ENCODE measurements around the gene PUSL1. TPM values are rescaled to one million over a fixed set of nuclear protein-coding genes. Genes with fewer than 3 reads are reported as not detected.

The PUSL1 gene
- total RNA-seq, 2 experiments from 2014 or later: 31.7 to 34.2 TPM

DNA sequence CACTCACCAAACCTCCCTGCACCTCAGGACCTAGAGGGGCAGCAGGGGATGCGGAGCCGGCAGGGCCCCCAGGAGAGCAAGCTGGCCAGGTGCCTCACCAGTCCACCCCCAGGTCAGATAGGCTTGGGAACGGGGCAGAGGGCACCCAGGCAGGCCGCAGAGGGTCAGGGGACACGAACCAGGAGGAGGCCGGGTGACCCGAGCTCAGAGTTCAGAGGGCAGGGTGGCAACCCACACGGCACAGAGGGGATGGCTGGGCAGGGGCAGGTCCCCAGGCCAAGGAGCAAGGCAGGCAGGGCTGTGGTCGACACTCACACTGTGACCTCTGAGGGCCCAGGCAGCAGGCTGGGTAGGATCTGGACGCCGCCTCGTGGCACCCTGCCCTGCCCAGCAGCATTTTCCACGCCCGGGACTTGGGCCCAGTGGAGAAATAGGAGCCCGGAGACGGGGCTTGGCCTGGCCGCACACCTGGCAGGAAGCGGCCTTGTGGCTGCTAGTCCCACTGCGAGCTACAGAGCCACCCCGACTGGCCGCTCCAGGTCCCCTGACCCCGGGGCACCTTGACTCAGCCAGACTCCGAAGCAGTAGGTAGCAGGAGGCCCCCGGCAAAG, 35.5 kb downstream of the PUSL1 start:
- CTCF ChIA-PET: interaction anchor here (1.0 kb wide), 1 partner anchor 29 kb away, joined by 4 read pairs; no protein-coding TSS in a partner anchor
- POLR2A ChIA-PET: no interaction called here

DNA sequence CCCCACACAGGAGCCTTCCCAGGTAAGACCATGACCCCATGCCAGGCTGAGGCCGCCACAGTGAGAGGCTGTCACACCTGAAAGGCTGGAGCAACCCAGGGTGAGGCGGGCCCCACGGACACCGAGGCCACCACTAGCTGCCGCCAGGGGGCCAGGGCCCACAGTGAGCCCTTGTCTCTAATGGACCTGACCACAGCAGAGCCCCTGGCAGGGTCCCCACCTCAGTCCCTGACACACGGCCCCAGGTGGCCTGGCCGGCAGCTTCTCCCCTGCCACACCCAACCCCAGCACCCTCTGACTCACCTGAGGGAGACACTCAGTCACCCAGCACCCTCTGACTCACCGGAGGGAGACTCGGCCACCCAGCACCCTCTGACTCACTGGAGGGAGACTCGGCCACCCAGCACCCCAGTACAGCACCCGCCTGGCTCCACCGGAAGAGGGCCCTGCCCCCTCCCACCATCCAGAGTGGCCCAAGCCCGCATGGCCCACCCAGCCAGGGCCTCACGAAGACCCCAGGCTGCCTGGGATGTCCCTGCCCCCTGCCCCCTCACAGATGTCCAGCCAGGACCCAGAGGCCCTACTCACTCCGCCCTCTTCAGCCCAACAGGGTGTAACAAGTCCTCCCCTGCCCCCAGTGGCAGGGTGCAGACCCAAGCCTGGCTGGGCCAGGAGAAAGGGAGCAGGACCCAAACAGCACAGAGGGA, 36.4 kb downstream of the PUSL1 start:
- ChIA-PET CTCF (interaction anchor here (1.0 kb wide), 1 partner anchor 28 kb away, joined by 4 read pairs; no protein-coding TSS in a partner anchor), POLR2A (no interaction called here)

DNA sequence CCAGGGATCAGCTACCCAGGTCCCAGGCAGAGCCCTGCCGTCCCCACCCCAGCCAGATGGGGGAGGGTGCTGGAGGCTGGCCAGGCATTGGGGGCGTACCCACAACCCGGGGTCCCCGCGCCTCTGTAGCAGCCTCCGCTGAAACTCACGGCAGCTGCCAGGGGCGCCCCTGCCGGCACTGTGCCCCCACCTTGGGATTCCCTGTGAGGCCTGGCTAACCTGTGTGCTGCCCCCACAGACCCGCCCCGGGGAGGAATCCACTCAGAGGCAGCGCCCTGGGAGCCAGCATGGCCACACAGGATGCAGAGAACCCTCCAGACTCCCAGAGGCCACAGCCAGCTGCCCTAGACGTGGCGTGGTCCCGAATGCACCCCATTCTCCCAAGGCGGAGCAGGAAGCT, 37.0 kb downstream of the PUSL1 start:
- CTCF ChIA-PET: no interaction called here
- POLR2A ChIA-PET: no interaction called here

DNA sequence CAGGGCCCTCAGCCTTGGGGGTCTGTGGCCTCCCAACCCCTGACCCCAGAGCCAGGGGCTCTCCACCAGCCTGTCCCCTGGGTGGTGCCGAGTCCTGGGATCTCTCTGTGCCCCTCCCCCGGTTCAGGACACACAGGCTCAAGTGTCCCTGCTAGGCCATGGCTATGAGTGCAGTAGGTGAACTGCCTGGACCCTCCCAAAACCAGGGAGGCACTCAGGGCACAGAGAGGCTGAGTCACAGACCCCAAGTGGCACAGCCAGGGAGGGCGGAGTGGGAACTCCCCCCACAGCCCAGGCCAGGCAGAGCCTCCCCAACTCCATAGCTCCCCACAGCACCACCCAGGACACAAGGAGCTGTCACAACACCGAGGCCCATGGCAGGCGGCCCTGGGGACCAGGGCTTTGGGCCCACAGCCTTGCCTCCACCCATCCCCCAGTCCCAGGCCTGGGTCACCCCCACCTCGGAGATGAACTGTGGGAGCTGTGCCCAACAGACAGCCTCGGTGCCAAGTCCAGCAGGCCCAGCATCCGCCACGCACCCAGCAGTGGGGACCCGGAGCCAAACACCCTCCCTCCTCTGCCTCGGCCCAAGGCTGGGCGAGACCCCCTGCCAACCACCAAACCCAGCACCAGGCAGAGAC, 37.6 kb downstream of the PUSL1 start:
- CTCF ChIA-PET: no interaction called here

DNA sequence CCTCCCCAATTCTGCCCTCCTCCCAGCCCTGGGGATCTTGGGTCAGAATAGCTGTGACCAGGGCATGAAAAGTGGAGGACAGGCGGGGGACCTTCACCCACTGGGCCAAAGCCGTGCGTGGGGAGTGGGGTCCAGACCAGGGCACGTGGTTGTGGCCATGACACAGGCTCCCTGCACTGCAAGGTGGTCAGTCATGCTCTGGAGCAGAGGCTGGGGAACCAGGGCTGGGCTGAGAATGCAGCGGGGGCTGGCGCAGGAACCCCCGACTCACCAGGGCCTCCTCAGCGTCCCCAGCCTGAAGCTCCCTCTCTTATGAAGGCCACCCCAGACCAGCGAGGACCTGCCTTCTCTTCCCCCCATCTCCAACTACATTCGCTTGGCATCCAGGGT, 38.1 kb downstream of the PUSL1 start:
- CTCF ChIA-PET: interaction anchor here (1.6 kb wide), 1 partner anchor 224 kb away, joined by 3 read pairs; no protein-coding TSS in a partner anchor
- POLR2A ChIA-PET: no interaction called here

More for the DNA sequence above, 37.6 kb downstream of the PUSL1 start:
- POLR2A ChIA-PET: no interaction called here

DNA sequence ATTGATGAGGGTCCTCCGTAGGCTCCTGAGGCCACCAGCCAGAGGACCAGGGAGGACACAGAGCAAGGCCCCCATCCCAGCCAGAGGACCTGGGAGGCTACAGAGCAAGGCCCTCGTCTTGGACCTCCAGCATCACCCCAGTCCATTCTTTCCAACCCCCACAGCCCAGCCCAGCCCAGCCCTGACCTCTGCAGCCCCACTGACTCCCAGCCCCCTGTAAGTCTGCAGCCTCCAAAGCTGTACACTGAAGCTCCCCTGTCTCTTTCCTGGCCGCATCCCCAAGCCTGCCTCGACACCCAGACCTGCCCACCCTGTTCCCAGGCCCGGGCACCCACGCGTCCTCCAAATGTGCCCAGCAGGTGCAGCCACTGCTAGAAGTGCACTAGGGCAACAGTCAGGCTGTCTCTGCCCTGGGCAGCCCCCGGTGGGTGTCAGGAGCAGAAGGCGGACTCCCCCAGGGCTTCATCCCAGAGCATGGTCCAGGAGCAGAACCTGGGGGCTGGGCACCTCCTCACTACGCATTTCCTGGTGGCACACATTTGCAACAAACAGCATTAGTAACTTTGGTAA, 38.7 kb downstream of the PUSL1 start:
- ChIA-PET CTCF (interaction anchor here (1.0 to 2.1 kb wide), 3 partner anchors 25 to 225 kb away, joined by 3 to 14 read pairs (median 3); partner anchors contain the start of gene CCNL2), POLR2A (interaction anchor here (0.6 kb wide), 1 partner anchor 211 kb away, joined by 6 read pairs; no protein-coding TSS in a partner anchor)

DNA sequence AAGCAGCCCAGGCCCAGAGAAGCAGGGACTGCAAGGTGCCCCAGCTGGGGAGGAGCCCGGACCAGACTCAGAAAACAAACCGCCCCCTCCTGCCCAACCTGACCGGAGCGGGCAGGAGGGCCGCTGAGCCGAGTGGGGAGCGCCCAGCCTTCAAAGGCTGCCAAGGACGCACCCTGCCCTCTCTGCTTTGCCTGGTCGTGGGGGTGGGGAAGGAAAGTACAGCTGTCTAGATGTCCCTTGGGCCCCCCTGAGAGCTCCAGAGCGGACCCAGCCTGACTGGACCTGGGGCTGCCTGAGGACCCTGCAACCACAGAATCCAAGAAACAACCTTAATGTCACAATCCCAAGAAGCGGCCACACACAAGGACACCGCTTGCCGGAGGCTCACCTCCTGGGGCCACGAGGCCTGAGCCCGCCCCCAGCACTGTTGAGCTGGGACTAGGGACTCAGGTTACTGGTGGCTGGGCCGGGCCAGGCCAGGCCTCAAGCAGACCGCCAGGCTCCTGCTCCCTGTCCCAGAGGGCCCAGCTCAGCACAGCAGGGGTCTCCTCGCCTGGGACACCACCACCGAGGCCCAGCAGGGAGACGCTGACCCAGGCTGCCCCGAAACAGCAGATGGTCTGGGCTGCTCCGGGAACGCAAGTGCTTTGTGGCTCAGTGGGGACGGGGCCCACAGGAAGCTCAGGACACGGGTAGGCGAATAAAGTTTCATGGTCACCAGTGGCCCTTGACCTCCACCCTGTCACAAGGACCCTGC, 39.4 kb downstream of the PUSL1 start:
- POLR2A ChIA-PET: interaction anchor here (0.6 to 1.0 kb wide), 2 partner anchors 158 to 210 kb away, joined by 3 to 6 read pairs; no protein-coding TSS in a partner anchor
- CTCF ChIA-PET: interaction anchor here (1.0 to 2.1 kb wide), 5 partner anchors 11 to 226 kb away, joined by 3 to 14 read pairs (median 3); partner anchors contain the start of genes AURKAIP1 and CCNL2

DNA sequence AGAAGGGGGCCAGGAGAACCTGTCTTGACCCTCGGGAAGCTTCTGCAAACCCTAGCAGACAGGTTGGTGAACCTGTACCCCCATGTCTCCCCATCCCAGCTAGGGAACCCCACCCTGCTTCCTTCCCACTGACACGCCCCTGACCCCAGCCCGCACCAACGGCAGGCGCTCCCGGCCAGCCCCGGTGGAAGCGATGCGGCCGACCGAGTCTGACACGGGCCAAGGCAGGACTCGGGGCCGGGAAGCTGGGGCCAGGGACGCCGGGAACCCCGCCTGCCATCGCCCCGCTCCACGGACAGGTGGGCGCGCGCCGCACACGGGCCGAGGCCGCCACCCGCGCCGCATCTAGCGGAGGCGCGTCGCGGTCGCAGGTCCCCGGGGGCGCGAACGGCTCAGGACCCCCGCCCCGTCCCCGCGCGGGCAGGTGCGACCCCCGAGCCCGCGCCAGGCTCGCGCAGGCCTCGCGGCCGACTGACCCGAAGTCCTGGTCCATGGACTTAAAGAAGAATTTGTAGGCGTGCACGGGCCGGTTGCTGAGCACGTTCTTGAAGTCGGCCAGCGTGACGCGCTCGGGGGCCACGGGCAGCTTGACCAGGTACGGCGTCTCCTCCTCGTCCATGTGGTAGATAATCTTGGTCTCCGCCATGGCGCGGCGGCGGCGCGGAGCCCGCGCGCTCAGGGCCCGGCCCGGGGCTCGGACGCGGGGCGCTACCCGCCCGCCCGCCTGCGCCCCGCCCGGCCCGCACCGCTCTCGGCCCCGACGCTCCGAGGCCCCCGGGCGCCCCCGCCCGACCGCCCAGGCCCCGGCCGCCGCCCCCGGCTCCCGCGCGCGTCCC, 40.2 kb downstream of the PUSL1 start:
- POLR2A ChIA-PET: interaction anchor here (1.0 kb wide), 1 partner anchor 157 kb away, joined by 3 read pairs; no protein-coding TSS in a partner anchor
- CTCF ChIA-PET: interaction anchor here (1.0 to 2.1 kb wide), 4 partner anchors 10 to 51 kb away, joined by 3 to 14 read pairs (median 5); partner anchors contain the start of genes AURKAIP1 and CCNL2

DNA sequence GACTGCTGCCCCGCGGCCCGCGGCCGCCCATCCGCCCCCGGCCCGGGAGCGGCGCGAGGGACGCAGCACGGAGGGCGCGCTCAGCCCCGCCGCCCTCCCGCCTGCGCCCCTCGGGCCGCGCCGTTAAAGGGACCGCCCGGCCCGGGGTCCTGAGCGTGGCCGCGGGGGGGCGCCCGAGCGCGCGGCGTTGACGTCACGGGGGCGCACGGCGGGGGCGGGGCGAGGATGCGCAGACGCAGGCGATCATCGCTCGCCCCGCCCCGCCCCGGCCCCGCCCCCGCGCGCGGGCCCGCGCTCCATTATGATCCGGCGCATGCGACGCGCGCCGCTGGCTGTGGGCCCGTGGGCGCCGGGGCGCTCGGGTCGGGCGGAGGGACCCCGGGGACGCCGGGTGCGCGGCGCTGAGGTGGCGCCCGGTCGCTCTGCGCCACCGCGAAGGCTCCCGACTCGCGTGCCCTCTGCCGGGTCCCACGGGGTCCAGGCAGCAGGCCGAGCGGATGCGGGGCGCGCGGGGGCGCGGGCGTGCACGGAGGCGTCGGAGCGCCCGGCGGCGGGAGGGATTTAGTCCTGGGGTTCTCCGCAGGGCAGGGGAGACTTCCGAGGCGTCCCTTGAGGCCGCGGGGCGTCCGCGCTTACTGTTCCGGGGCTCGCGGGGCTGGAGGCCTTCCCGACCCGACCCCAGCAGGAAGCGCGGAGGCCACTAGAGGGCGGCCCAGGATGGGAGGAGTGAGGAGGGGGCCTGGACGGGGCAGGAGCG, 41.0 kb downstream of the PUSL1 start, which contains the start of gene DVL1:
Gene DVL1, minus strand, starts transcription at position 163 of the 757 bp plus-strand sequence. CDS start 353 bp downstream, outside the sequence.
- CTCF ChIA-PET: interaction anchor here (2.1 kb wide), 1 partner anchor 22 kb away, joined by 14 read pairs; no protein-coding TSS in a partner anchor
- POLR2A ChIA-PET: no interaction called here

DNA sequence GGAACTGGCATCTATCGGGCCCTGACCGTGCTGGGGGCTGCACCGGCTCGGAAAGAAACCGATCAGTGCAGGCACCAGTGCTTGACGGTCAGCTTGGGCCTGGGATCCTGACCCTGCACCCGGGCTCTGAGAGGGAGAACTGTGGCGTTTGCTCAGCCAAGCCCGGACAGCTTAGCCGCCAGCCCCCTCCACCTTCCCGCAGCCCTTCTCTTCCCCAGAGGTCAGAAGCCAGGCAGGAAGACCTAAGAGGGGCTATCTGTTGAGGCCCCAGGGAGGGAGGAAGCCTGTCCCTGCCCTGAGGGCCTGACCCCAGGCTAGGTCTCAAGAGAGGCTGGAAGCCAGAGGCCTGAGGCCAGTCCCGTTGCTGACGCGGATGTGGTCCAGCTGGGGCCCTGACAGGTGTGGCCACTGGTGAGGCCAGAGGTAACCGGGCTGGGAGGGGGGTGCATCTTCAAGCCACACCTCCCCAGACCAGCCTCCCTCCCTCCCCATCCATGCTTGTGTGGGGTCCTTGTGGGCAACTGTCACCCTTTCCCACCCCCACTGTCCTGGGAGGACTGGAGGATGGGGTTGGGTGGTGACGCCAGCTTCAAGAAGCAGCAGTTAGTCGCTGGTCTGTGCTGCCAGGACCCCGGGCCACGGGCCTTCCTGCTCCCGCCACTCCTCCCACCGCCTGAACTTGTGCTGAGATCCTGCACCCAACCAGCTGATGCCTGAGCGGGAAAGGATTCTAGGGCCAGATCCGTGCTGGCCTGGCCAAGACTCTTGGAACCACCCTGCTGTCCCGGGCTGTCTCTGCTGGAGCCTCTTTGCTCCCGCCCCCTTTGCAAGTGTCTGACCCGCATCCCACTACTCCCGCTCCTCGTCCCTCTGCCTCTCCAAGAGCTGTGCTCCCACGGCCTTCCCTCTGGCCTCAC, 43.4 kb downstream of the PUSL1 start:
- ChIA-PET CTCF (interaction anchor here (1.4 to 1.8 kb wide), 2 partner anchors 23 to 350 kb away, joined by 5 read pairs; partner anchors contain the start of gene AURKAIP1), POLR2A (no interaction called here)

DNA sequence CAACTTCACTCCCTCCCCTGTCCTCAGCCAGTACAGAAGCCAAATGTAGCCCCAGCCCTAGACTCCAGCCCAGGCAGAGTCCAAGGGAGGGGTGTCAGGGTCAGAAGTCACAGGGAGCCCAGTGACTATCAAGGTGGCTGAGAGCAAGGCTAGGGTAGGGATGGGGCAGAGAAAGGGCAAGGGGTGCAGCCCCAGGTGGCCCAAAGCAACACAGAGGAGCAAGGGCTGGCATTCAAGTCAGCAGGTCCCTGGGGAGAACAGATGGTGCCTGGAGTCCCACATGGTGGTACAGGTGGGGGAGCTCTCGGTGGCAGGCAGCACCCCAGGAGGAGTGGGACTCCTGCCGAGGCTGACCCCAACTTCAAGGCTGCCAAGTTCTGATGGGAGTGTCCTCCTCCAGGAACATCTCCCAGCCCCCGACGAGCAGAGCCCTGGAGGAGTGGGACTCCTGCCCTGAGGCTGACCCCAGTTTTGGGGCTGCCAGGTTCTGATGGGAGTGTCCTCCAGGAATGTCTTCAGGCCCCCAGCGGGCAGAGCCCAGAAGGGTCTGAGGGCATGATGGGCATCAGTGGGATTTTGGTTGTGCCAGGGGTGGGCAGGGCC, 44.5 kb downstream of the PUSL1 start:
- ChIA-PET POLR2A (interaction anchor here (0.6 kb wide), 1 partner anchor 140 kb away, joined by 3 read pairs; no protein-coding TSS in a partner anchor), CTCF (interaction anchor here (1.1 to 1.8 kb wide), 3 partner anchors 19 to 351 kb away, joined by 4 to 5 read pairs (median 5); partner anchors contain the start of gene AURKAIP1)

DNA sequence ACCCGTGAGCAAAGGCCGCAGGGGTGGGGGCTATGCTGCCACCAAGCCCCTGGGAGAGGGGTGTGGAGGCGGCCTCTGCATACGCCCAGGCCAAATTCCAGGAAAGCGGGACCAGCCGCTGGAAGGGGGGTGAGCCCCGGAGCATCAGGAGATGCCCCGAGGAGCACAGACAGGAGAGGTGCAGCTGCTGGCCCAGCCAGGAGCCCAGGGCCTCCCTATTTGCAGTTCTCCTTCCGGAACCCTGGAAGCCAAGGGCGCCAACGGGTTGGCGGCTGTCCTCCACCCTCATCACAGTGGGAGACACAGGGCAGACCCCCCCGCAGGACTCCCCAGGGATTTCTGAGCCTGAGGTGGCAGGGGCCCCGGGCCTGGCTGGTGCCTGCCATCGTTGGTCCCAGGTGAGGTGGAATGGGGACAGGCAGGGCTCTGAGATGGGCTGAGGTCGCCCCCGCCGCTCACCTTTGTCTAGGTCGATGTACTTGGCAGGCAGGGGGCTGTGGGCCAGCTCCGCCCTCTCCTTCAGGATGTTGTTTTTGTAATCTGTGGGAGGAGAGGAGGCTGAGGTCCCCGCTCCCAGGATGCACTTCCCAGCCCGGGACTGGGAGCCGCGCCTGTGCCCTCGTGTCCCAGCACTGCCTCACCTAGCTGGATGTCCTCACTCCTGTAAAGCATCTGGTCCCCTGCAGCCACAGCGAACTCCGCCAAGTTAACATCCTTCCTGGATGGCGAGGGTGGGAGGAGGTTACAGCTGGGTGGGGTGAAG, 45.2 kb downstream of the PUSL1 start:
- ChIA-PET CTCF (interaction anchor here (1.1 kb wide), 1 partner anchor 18 kb away, joined by 4 read pairs; no protein-coding TSS in a partner anchor), POLR2A (interaction anchor here (0.5 to 0.9 kb wide), 4 partner anchors 18 to 139 kb away, joined by 3 read pairs; no protein-coding TSS in a partner anchor)

DNA sequence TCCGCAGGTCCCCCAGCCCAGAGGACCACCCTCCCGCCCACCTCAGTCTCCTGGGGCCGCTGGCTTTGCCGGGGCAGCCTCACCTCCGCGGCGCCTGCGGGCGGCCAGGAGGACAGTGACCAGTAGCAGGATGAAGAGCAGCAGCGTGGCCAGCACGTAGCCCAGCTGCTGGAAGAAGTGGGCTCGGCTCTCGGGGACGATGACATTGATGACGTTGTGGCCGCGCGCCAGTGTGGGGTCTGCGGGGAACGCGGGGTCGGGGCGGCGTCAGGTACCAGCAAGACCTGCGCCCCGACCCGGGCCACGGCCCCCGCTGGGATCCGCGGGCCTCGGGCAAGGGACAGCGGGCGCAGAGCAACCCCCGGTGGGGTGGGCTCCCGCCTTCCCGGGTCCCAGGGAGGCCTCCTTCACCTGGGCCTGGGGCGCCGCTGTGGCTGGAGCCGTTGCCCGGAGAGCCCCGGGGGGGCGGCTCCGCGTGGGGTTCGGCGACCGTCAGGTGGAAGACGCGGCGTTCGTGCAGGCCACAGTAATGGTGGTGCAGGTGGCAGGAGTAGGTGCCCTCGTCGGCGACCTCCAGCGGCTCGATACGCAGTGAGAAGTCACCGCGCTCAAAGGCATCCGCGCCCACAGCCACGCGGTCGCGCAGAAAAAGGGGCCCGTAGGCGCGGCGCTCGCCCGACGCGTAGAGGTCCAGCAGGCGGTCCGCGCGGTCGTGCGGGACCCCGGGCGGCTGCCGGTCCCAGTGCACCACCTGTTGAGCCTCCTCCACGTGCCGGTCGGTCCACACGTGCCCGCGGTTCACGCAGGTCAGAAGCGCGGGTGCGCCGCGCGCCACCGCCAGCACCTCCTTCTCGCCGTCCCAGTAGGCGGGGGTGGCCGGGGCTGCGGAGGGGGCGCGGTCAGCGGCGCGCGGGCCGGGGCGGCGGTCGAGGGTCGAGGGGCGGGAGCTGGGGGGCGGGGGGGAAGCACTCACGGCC, 46.2 kb downstream of the PUSL1 start:
- ChIA-PET POLR2A (interaction anchor here (0.5 to 0.9 kb wide), 3 partner anchors 17 to 76 kb away, joined by 3 read pairs; no protein-coding TSS in a partner anchor), CTCF (interaction anchor here (0.6 to 1.2 kb wide), 3 partner anchors 16 to 168 kb away, joined by 3 read pairs; no protein-coding TSS in a partner anchor)

Data from activated CD8-positive, alpha-beta memory T cell treated with anti-CD3 and anti-CD28 coated beads for 36 hours (primary cell).